ENCODE measurements around the gene CD82. TPM values are rescaled to one million over a fixed set of nuclear protein-coding genes. Genes with fewer than 3 reads are reported as not detected.

CD82 gene
- total and polyA plus RNA-seq, 2 donors from 2014 or later, result 59.3 to 94.4 TPM

- Histone ChIP-seq H3K9me3 (ENCODE audit: control insufficient read depth in 2 of 3, insufficient read depth in 1 of 3, low read length in 3 of 3) (no peaks in the 10 kb centered on the region), H3K27ac (ENCODE audit: low read depth in 2 of 2, low read length in 2 of 2) (no peak overlapping the region), H3K9ac (ENCODE audit: low read length in 3 of 3) (no peak overlapping the region), H3K4me1 (ENCODE audit: control insufficient read depth in 2 of 3, insufficient read depth in 2 of 3, low read depth in 1 of 3, low read length in 3 of 3) (peaks cover 0 to 4% (median 0%) of the 10 kb centered on the region in 3 donors), H3K4me3 (ENCODE audit: low read length in 3 of 3) (no peak overlapping the region), H3K36me3 (ENCODE audit: control insufficient read depth in 2 of 3, insufficient read depth in 3 of 3, low read length in 3 of 3) (peaks cover 0 to 1% (median 0%) of the 10 kb centered on the region in 3 donors), H3K27me3 (ENCODE audit: control insufficient read depth, insufficient read depth, low read length) (no peaks in the 10 kb centered on the region)
- intact Hi-C loops (cut with DNase I), result no loop called here
- TF ChIP-seq, protein P1, sequence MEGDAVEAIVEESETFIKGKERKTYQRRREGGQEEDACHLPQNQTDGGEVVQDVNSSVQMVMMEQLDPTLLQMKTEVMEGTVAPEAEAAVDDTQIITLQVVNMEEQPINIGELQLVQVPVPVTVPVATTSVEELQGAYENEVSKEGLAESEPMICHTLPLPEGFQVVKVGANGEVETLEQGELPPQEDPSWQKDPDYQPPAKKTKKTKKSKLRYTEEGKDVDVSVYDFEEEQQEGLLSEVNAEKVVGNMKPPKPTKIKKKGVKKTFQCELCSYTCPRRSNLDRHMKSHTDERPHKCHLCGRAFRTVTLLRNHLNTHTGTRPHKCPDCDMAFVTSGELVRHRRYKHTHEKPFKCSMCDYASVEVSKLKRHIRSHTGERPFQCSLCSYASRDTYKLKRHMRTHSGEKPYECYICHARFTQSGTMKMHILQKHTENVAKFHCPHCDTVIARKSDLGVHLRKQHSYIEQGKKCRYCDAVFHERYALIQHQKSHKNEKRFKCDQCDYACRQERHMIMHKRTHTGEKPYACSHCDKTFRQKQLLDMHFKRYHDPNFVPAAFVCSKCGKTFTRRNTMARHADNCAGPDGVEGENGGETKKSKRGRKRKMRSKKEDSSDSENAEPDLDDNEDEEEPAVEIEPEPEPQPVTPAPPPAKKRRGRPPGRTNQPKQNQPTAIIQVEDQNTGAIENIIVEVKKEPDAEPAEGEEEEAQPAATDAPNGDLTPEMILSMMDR (IDR thresholded peaks at IDR 0.05; ENCODE audit: borderline replicate concordance, extremely low read depth, insufficient read depth), result no peak
- DNase-seq (no peak), FAIRE-seq (no peak)
Observed at GRCh38 chr11:44582641-44583352, 17.3 kb downstream of the CD82 start.

DNA sequence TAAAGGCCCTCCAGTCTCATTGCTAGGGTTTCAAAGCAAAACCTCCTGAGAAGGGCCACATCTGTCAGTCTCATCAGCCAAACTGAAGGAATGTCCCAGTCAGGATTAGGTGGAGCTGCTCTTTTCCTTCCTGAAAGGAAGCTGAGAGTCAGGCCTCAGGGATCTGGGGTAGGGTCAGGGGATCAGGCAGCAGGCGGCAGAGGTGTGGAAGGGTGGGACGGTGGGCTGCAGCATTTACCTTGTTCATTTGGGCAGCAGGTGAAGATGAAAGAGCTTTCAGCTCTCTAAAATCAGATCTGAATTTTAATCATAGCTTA, 17.8 kb downstream of the CD82 start:
- Histone ChIP-seq H3K4me1 (ENCODE audit: control insufficient read depth in 2 of 3, insufficient read depth in 2 of 3, low read depth in 1 of 3, low read length in 3 of 3) (peaks cover 0 to 4% (median 0%) of the 10 kb centered on the region in 3 donors), H3K36me3 (ENCODE audit: control insufficient read depth in 2 of 3, insufficient read depth in 3 of 3, low read length in 3 of 3) (peaks cover 0 to 2% (median 0%) of the 10 kb centered on the region in 3 donors), H3K9me3 (ENCODE audit: control insufficient read depth in 2 of 3, insufficient read depth in 1 of 3, low read length in 3 of 3) (no peaks in the 10 kb centered on the region), H3K27me3 (ENCODE audit: control insufficient read depth, insufficient read depth, low read length) (no peaks in the 10 kb centered on the region), H3K27ac (ENCODE audit: low read depth in 2 of 2, low read length in 2 of 2) (no peak overlapping the region), H3K9ac (ENCODE audit: low read length in 3 of 3) (no peak overlapping the region), H3K4me3 (ENCODE audit: low read length in 3 of 3) (no peak overlapping the region)
- no peak for DNase-seq
- TF ChIP-seq, protein P1 (IDR thresholded peaks at IDR 0.05; ENCODE audit: borderline replicate concordance, extremely low read depth, insufficient read depth), result no peak
- no peak for FAIRE-seq
- intact Hi-C loops (cut with DNase I), result no loop called here

DNA sequence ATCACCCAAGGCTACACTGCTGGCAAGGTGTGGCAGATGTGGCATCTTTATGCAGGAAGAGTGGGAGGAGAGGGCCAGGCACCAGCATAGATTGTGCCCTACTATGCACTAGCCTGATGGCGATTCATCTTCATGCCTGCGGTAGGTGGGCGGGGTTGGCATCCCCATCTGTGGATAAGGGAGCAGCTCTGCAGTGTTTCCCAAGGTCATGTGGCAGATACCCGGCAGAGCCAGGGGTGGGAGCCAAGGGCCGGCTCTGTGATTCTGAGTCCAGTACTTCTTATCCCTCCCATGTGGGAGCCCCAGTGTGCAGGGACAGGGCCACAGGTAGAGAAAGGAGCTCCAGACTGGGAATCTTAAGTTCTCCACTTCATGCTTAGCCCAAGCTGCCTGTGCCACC, 20.0 kb downstream of the CD82 start:
- H3K27ac ChIP-seq (ENCODE audit: low read depth in 2 of 2, low read length in 2 of 2), result no peak overlapping the region
- H3K36me3 ChIP-seq (ENCODE audit: control insufficient read depth in 2 of 3, insufficient read depth in 3 of 3, low read length in 3 of 3), result peaks cover 0 to 2% (median 0%) of the 10 kb centered on the region in 3 donors
- TF ChIP-seq, protein P1 (IDR thresholded peaks at IDR 0.05; ENCODE audit: borderline replicate concordance, extremely low read depth, insufficient read depth), result no peak
- DNase-seq (no peak), FAIRE-seq (no peak)
- peaks cover 0 to 4% (median 0%) of the 10 kb centered on the region in 3 donors for H3K4me1 ChIP-seq (ENCODE audit: control insufficient read depth in 2 of 3, insufficient read depth in 2 of 3, low read depth in 1 of 3, low read length in 3 of 3)
- H3K4me3 ChIP-seq (ENCODE audit: low read length in 3 of 3), result no peak overlapping the region
- no peaks in the 10 kb centered on the region for H3K9me3 ChIP-seq (ENCODE audit: control insufficient read depth in 2 of 3, insufficient read depth in 1 of 3, low read length in 3 of 3)
- intact Hi-C loops (cut with DNase I), result no loop called here
- no peaks in the 10 kb centered on the region for H3K27me3 ChIP-seq (ENCODE audit: control insufficient read depth, insufficient read depth, low read length)
- no peak overlapping the region for H3K9ac ChIP-seq (ENCODE audit: low read length in 3 of 3)

Measured in kidney (tissue), 14 donors.